BJ (cell line): ENCODE data around the gene DSG3. TPM values are rescaled to one million over a fixed set of nuclear protein-coding genes. Genes with fewer than 3 reads are reported as not detected.

Experiments used
- CTCF ChIA-PET: fragments of 350-600 bp; formaldehyde crosslinking; extraction: SDS; loops from one replicate; lab custom pipeline; 2021; ENCODE audit warnings: antibody characterized with exemption, inconsistent platforms; lab: Yijun Ruan, JAX
- POLR2A ChIA-PET: fragments of 300-600 bp; sonication (Branson Sonifier 250); formaldehyde crosslinking; extraction: SDS; loops from one replicate; lab custom pipeline; 2021; ENCODE audit warnings: antibody characterized with exemption; lab: Charles Lee
- DNase-seq: peaks from one replicate; pipeline ENCODE4 v3.0.0-alpha.2; 2011; ENCODE audit warnings: low read depth
- H3K27me3 ChIP-seq: 2 replicates; pipeline ENCODE4 v1.6.0; 2011; ENCODE audit warnings: low read length; ENCODE audit not compliant: control insufficient read depth, insufficient read depth
- H3K36me3 ChIP-seq: 2 replicates; pipeline ENCODE4 v1.5.1; 2011; ENCODE audit warnings: low read length; ENCODE audit not compliant: control insufficient read depth, insufficient read depth
- H3K4me3 ChIP-seq: 2 replicates; pipeline ENCODE4 v1.5.1; 2011; ENCODE audit warnings: low read depth, mild to moderate bottlenecking, control low read depth, low read length
- polyA plus RNA-seq: library from polyadenylated mRNA; depleted of rRNA; stranded (reverse); fragments of >200 nt; gene quantifications from 2 replicates; pipeline ENCODE4 v1.2.3, GENCODE V29; 2011
- TF ChIP-seq, protein P1 (sequence below): IDR thresholded peaks from 2 replicates; pipeline ENCODE4 v1.5.1; 2011; ENCODE audit warnings: low read depth, mild to moderate bottlenecking, control low read depth, inconsistent platforms, low read length, moderate library complexity; ENCODE audit not compliant: insufficient read depth

The DSG3 gene
- polyA plus RNA-seq, 1 experiment = not detected

DNA sequence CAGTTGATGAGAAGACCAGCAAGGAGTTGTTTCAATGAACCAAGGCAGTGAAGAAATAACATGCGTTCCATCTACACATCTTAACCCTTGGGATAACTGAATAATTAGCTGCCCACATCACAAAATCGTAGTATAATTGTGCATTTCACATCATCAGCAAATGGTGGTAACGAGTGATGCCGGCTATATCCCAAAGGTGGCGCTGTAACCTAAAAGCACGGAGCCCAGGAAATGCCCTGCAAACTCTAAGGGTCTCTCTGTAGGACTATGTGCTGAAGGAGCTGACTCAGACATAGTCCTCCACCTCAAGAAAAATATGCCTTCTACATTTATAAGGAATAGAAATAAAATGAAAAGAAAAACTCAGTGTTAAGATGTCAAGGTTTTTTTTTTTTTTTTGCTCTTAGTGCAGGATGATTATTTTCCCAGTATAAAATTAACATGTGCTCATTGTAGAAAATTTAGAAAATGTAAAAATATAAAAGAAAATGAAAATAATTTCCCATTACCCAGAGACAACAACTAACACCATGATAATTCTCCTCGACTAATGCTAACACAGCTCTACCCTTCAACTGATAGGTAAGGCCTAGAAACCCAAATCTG, 23.1 kb upstream of the DSG3 start:
- TF ChIP-seq, protein P1, sequence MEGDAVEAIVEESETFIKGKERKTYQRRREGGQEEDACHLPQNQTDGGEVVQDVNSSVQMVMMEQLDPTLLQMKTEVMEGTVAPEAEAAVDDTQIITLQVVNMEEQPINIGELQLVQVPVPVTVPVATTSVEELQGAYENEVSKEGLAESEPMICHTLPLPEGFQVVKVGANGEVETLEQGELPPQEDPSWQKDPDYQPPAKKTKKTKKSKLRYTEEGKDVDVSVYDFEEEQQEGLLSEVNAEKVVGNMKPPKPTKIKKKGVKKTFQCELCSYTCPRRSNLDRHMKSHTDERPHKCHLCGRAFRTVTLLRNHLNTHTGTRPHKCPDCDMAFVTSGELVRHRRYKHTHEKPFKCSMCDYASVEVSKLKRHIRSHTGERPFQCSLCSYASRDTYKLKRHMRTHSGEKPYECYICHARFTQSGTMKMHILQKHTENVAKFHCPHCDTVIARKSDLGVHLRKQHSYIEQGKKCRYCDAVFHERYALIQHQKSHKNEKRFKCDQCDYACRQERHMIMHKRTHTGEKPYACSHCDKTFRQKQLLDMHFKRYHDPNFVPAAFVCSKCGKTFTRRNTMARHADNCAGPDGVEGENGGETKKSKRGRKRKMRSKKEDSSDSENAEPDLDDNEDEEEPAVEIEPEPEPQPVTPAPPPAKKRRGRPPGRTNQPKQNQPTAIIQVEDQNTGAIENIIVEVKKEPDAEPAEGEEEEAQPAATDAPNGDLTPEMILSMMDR = 0 out of 2 replicates have a peak, but pooled peaks have one; percentile 6
- POLR2A ChIA-PET = no interaction called here
- H3K27me3 ChIP-seq = no peaks in the 10 kb centered on the region
- H3K4me3 ChIP-seq = no peak overlapping the region
- CTCF ChIA-PET = no interaction called here
- no peak for DNase-seq
- H3K36me3 ChIP-seq = no peaks in the 10 kb centered on the region

DNA sequence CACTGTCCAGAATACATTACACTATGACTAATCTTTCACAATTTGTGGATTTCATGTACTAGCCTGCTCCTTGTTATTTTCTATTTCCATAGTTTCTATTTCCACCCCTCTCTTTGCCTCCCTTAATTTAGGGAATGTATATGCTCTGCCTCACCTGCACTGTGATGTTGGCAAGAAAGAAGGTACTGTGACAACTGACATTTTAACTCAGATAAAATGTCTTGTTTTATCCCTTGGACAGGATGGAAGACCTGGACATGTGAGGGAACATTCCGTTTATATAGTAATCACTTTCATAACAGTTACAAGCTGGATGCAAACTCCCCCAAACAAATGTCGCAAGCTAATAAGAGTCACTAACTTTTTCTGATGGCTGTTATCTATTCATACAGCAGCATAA, 21.5 kb upstream of the DSG3 start:
- Histone ChIP-seq H3K4me3 (no peak overlapping the region), H3K27me3 (no peaks in the 10 kb centered on the region), H3K36me3 (no peaks in the 10 kb centered on the region)
- TF ChIP-seq, protein P1 = no peak
- no peak for DNase-seq
- ChIA-PET CTCF (no interaction called here), POLR2A (no interaction called here)

DNA sequence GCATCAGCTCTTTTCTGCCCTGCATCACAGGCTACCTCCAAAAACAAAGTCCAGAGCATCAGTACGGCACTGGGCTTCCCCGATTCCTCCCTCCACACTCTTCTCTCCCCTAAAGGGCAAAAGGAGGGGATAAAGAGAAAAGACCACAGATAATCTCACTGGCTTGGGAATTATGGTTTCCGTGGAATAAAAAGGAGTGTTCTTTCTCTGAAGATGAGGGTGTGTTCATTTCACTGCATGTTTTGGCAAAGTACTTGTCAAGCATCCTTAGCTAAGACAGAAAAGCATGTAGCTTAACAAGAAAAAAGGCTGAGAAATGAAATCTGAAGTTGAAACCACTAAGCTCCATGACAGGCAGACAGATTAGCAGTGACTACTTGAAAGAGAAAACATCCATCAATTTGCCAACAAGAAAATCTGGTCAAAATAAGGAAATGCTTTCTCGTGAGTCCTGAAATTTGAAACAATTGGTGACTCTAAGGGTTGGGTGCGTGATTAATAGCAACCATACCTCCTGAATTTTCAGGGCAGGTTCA, 20.6 kb upstream of the DSG3 start:
- TF ChIP-seq, protein P1 = no peak
- H3K4me3 ChIP-seq = no peak overlapping the region
- POLR2A ChIA-PET = no interaction called here
- no peak for DNase-seq
- H3K27me3 ChIP-seq = no peaks in the 10 kb centered on the region
- H3K36me3 ChIP-seq = no peaks in the 10 kb centered on the region
- CTCF ChIA-PET = no interaction called here

DNA sequence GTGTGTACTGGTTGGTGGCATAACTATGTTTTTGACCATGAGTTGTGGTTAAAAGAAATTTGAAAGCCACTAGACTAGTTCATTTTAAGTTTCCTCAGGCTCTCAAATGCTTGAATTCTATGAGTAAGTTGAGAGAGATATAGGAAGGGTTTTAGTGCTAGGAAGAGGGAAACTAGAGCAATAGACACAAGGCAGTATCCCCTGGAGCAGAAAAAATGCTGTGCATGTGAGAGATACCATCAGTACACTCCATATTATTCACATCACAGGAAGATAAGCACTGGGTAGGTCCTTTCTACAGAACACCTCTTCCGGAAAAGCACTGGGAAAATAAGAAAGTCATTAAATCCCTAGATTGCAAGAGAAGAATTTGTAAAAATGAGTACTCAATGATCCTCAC, 19.3 kb upstream of the DSG3 start:
- Histone ChIP-seq H3K4me3 (no peak overlapping the region), H3K36me3 (no peaks in the 10 kb centered on the region), H3K27me3 (no peaks in the 10 kb centered on the region)
- ChIA-PET CTCF (no interaction called here), POLR2A (no interaction called here)
- TF ChIP-seq, protein P1 = no peak
- DNase-seq = no peak

DNA sequence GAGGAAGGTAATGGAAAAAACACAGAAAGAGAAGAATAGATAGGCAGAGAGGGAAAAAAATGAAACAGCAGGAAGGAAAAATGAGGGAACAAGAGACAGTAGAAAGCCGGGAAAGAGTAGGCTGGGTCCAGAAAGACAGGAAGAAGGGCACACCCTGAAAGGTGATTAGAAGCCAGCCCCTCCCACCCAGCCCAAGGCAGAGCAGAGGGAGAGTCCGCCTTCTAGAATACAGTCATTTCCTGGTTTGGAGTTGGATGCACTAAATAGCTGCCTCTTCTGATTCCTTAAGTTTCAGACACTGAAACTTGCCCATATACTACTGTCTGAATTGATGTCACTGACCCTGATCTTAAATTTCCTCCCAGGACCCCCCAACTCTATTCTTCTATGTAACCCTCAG, 17.9 kb upstream of the DSG3 start:
- no peak overlapping the region for H3K4me3 ChIP-seq
- TF ChIP-seq, protein P1 = no peak
- ChIA-PET CTCF (no interaction called here), POLR2A (no interaction called here)
- no peak for DNase-seq
- H3K36me3 ChIP-seq = no peaks in the 10 kb centered on the region
- no peaks in the 10 kb centered on the region for H3K27me3 ChIP-seq
